ENCODE measurements around the gene OR2B6.

Gene OR2B6

GRCh38 chr6:28000351-28001045 is 43.5 kb downstream of the OR2B6 start:
- DNase-seq (ENCODE audit: low read depth), result no peak

- DNase-seq (ENCODE audit: low read depth), result no peak
These were observed 44.3 kb downstream of the OR2B6 start for GRCh38 chr6:28001351-28001750.

GRCh38 chr6:28001751-28002150 is 44.7 kb downstream of the OR2B6 start:
- DNase-seq (ENCODE audit: low read depth), result no peak

- DNase-seq (ENCODE audit: low read depth), result no peak
These were observed 45.1 kb downstream of the OR2B6 start for GRCh38 chr6:28002161-28002560.

GRCh38 chr6:28003059-28003458 is 46.0 kb downstream of the OR2B6 start:
- no peak for DNase-seq (ENCODE audit: low read depth)

GRCh38 chr6:28003661-28004060 is 46.6 kb downstream of the OR2B6 start:
- no peak for DNase-seq (ENCODE audit: low read depth)

- no peak for DNase-seq (ENCODE audit: low read depth)
These were observed 47.5 kb downstream of the OR2B6 start for GRCh38 chr6:28004350-28005151.

GRCh38 chr6:28005152-28005890 is 48.3 kb downstream of the OR2B6 start:
- DNase-seq (ENCODE audit: low read depth), result no peak

- DNase-seq (ENCODE audit: low read depth), result no peak
These were observed 48.9 kb downstream of the OR2B6 start for GRCh38 chr6:28005975-28006374.

All from HS-5 (cell line).